C4-2B (cell line): ENCODE results near the gene HEYL.

Experiments
- H3K27ac ChIP-seq: fragments of 450-650 bp; 2 replicates; pipeline ENCODE4 v1.5.1; 2017
- ZFX ChIP-seq: fragments of 450-650 bp; IDR thresholded peaks from 2 replicates; pipeline ENCODE4 v1.6.1; 2017
- TF ChIP-seq, protein P1 (sequence below): fragments of 450-650 bp; conservative IDR thresholded peaks from 2 replicates; pipeline ENCODE4 v1.5.1; 2017; ENCODE audit warnings: mild to moderate bottlenecking

Gene HEYL

DNA sequence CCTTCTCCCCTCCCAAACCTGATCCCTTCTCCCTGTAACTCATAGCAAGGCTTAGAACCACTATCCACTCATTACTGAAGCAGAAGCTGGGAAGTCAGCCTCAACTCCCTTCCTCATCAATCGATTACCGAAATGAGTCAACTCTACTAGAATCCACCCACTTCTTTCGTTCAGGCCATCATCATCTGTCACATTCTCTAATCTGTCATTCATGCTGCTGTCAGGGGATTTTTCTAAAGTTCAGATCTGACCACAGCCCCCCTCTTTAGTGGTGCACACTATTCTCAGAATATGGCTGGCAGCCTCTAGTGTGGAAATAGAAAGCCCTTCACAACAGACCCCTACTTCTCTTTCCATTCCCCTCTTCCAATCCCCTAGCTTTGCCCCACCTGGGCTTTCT lies 27.3 kb upstream of the HEYL start:
- no peak overlapping the region for H3K27ac ChIP-seq
- TF ChIP-seq, protein P1, sequence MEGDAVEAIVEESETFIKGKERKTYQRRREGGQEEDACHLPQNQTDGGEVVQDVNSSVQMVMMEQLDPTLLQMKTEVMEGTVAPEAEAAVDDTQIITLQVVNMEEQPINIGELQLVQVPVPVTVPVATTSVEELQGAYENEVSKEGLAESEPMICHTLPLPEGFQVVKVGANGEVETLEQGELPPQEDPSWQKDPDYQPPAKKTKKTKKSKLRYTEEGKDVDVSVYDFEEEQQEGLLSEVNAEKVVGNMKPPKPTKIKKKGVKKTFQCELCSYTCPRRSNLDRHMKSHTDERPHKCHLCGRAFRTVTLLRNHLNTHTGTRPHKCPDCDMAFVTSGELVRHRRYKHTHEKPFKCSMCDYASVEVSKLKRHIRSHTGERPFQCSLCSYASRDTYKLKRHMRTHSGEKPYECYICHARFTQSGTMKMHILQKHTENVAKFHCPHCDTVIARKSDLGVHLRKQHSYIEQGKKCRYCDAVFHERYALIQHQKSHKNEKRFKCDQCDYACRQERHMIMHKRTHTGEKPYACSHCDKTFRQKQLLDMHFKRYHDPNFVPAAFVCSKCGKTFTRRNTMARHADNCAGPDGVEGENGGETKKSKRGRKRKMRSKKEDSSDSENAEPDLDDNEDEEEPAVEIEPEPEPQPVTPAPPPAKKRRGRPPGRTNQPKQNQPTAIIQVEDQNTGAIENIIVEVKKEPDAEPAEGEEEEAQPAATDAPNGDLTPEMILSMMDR = no peak
- TF ChIP-seq ZFX = no peak

DNA sequence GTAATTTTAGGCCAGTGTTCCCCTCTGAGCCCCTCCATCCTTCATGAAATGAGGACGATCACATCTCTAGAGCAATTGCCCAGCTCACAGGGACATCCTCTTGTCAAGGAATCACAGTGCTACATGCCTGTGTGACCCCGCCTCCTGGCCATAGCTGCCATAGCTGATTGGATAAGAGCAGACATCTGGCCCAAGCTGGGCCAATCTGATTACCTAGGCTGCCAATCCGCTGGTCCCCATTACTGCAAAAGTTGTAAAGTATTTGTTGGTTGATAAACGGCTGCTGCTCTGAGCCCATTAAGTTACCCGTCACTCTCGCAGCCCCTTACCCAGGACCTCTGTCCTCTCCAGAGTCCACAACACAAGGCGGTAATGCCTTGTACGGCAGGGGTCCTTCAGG lies 24.1 kb upstream of the HEYL start:
- TF ChIP-seq, protein P1 = no peak
- no peak for TF ChIP-seq ZFX
- no peak overlapping the region for H3K27ac ChIP-seq

DNA sequence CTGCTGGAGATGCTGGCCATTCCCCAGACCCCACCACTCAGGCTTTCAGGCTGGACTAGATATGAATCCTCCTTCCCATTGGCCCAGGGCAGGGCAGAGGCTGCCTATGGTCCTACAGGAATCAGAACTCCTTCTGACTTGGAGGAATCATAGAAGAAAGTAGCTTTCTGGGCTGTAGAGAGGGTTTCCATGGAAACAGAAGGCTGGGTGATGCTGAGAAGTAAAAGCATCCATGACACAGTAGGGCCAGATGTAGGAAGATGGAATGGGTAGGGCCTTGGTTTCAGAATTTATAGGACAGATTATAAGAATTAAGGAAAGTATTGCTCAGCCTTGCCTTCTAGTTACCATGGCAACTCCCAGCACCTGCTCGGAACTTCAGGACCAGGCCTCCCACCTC lies 23.4 kb upstream of the HEYL start:
- no peak overlapping the region for H3K27ac ChIP-seq
- TF ChIP-seq, protein P1 = no peak
- no peak for TF ChIP-seq ZFX

DNA sequence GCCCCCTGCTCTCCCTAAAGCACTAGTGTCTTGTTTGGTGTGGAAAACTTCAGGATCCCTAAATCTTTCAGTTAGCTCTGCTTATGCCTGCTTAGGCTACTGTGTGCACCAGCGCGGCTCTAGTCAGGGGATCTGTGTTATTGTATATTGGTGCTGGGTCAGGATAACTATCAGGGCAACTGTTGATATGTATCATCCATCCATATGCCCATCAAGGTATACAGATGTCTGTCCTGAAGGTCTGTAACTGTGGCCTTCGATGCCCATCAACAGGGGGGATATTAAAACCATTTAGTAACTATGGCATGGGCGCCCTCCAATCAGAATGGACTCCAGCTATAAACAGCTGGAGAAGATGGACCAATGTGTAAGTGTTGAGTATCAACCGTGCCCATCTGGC lies 20.1 kb upstream of the HEYL start:
- H3K27ac ChIP-seq = no peak overlapping the region
- TF ChIP-seq ZFX = no peak
- TF ChIP-seq, protein P1 = no peak

DNA sequence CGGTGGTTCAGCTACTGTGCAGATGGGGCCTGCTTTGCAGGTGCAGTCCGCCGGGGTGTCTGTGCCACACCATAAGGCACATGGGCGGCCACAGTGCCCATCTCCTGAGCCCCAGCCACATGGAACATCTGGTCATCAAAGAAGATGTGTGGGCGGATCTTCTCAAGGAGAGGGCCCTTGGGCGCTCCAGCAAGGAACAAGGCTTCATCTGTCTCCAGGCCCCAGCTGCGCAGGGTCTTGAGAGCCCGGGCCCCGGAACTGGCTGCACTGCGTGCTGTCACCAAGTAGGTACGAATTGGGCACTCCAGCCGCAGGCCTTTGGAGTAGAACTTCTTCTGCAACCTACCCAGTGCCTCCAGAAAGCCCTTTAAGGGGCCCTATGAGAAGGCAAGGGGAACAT lies 19.7 kb upstream of the HEYL start:
- TF ChIP-seq, protein P1 = no peak
- H3K27ac ChIP-seq = no peak overlapping the region

DNA sequence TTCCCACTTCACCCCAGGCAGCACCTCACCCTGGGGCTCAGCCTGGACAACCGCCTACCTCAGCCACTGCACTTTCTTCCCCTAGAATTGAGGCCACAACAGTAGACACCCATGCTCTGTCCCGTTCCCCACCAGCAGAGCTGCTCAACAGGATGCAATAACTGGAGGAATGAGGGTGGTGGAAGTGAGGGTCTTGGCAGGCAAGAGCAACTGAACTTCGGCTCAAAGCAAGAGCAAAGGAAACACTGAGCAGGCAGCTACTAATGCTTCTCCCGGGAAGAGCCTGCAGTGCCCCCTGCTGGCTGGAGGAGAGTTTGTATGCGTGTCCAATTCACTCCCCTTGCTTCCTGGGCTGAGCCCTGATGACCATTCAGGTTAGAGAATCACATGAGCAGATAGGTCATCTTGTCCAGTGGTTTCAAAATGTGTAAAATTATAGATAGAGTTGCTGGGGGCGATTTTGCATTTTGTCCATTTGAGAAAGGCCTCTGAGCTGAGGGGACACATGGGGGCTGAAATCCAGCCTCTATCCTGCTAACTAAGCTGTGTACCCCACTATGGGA lies 18.6 kb upstream of the HEYL start:
- H3K27ac ChIP-seq = no peak overlapping the region

DNA sequence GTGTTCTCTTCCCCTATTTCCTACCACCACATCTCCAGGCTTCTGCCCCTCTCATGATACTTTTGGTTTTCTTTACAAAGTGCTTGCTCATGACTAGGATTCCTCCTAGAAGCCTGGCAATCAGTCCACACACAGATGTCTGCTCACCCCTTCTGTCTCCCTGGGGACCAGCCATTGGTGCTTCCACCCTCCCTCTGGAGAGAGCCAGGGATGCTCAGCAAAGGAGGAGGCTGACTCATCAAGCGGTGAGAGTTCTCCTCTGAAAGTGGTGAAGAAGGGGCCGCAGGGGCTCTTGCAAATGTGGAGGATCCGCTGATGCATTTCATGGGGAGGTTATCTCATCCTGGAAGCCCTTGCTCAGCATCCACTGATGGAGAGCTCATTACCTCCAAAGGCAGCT lies 18.0 kb upstream of the HEYL start:
- TF ChIP-seq, protein P1 = no peak
- TF ChIP-seq ZFX = no peak
- H3K27ac ChIP-seq = no peak overlapping the region

More for the DNA sequence above, 18.6 kb upstream of the HEYL start:
- TF ChIP-seq ZFX = no peak
- TF ChIP-seq, protein P1 = peak; percentile 95
